Hepatocyte (in vitro differentiated cells): ENCODE data around the gene MSANTD3. TPM values are rescaled to one million over a fixed set of nuclear protein-coding genes. Genes with fewer than 3 reads are reported as not detected.

ENCODE experiments used
- DNase-seq: peaks from one replicate; pipeline ENCODE4 v3.0.0-alpha.2; 2016; ENCODE audit warnings: low spot score
- H2AFZ ChIP-seq: fragments of 200-600 bp; sonication (generic); 2 replicates; pipeline ENCODE4 v1.6.0; 2016; ENCODE audit warnings: antibody characterized with exemption, mild to moderate bottlenecking
- H3K27ac ChIP-seq: fragments of 200-600 bp; sonication (generic); 2 replicates; pipeline ENCODE4 v1.5.1; 2016; ENCODE audit warnings: mild to moderate bottlenecking
- H3K27me3 ChIP-seq: fragments of 200-600 bp; sonication (generic); 2 replicates; pipeline ENCODE4 v1.6.1; 2016
- H3K36me3 ChIP-seq: fragments of 200-600 bp; sonication (generic); replicated peaks from 2 replicates; pipeline ENCODE4 v1.5.1; 2016; ENCODE audit warnings: low read depth; ENCODE audit not compliant: insufficient read depth
- H3K4me1 ChIP-seq: fragments of 200-600 bp; sonication (generic); 2 replicates; pipeline ENCODE4 v1.5.1; 2016; ENCODE audit warnings: mild to moderate bottlenecking, moderate library complexity; ENCODE audit not compliant: insufficient read depth
- H3K4me2 ChIP-seq: fragments of 200-600 bp; sonication (generic); 2 replicates; pipeline ENCODE4 v1.6.0; 2016
- H3K4me3 ChIP-seq: fragments of 200-600 bp; sonication (generic); 2 replicates; pipeline ENCODE4 v1.5.1; 2016; ENCODE audit warnings: mild to moderate bottlenecking
- H3K79me2 ChIP-seq: fragments of 200-600 bp; sonication (generic); 2 replicates; pipeline ENCODE4 v1.6.0; 2017; ENCODE audit warnings: mild to moderate bottlenecking
- H3K9me2 ChIP-seq: fragments of 200-600 bp; sonication (generic); replicated peaks from 2 replicates; pipeline ENCODE4 v1.6.0; 2017; ENCODE audit warnings: mild to moderate bottlenecking; ENCODE audit not compliant: insufficient read depth
- H3K9me3 ChIP-seq: fragments of 200-600 bp; sonication (generic); 2 replicates; pipeline ENCODE4 v1.5.1; 2016; ENCODE audit warnings: low read depth, mild to moderate bottlenecking
- H4K20me1 ChIP-seq: fragments of 200-600 bp; sonication (generic); 2 replicates; pipeline ENCODE4 v1.6.0; 2016; ENCODE audit warnings: mild to moderate bottlenecking; ENCODE audit not compliant: insufficient read depth, poor library complexity, severe bottlenecking
- EZH2 ChIP-seq: fragments of 200-600 bp; sonication (generic); IDR thresholded peaks from 2 replicates; pipeline ENCODE4 v1.6.1; 2016; ENCODE audit warnings: antibody characterized with exemption, mild to moderate bottlenecking, borderline replicate concordance
- EZH2phosphoT487 ChIP-seq: fragments of 200-600 bp; sonication (generic); IDR thresholded peaks from one replicate; pipeline ENCODE4 v1.6.1; 2018; ENCODE audit warnings: antibody characterized with exemption, mild to moderate bottlenecking, low read depth, moderate library complexity; ENCODE audit not compliant: unreplicated experiment, severe bottlenecking
- WGBS: methylation state at CpG from one replicate; pipeline ENCODE4 v1.1.6; 2016; ENCODE audit warnings: low lambda C conversion rate; ENCODE audit errors: missing lambda C conversion rate; 5-methylcytosine and 5-hydroxymethylcytosine counted together
- polyA plus RNA-seq: library from polyadenylated mRNA; unstranded; fragments of >200 nt; fragmentation: Nextera tagmentation; extraction: Ambion mirVana; gene quantifications from 2 replicates; pipeline ENCODE4 v1.2.1, GENCODE V29; 2016
- total RNA-seq: library from RNA; depleted of rRNA; stranded (reverse); fragments of >200 nt; gene quantifications from 2 replicates; pipeline ENCODE4 v1.2.3, GENCODE V29; 2014
- TF ChIP-seq, protein P1 (sequence below): fragments of 200-600 bp; sonication (generic); IDR thresholded peaks from 2 replicates; pipeline ENCODE4 v1.5.1; 2016; ENCODE audit warnings: antibody characterized with exemption, mild to moderate bottlenecking; ENCODE audit not compliant: poor library complexity

Gene MSANTD3
- total and polyA plus RNA-seq, 2 experiments from 2014 or later, result 33.4 to 42.2 TPM

GRCh38 chr9:100468041-100468440 lies 41.1 kb downstream of the MSANTD3 start:
- no peaks in the 10 kb centered on the region for H3K9me2 ChIP-seq
- no peaks in the 10 kb centered on the region for H3K36me3 ChIP-seq
- H3K4me3 ChIP-seq, result no peak overlapping the region
- H3K27ac ChIP-seq, result no peak overlapping the region
- H3K9me3 ChIP-seq, result no peaks in the 10 kb centered on the region
- no peak overlapping the region for H2AFZ ChIP-seq
- H4K20me1 ChIP-seq, result no peaks in the 10 kb centered on the region
- no peak for DNase-seq
- WGBS, result 95% methylated on average over 6 of the region's 6 CpGs
- no peak for TF ChIP-seq EZH2phosphoT487
- no peak for TF ChIP-seq EZH2
- TF ChIP-seq, protein P1, sequence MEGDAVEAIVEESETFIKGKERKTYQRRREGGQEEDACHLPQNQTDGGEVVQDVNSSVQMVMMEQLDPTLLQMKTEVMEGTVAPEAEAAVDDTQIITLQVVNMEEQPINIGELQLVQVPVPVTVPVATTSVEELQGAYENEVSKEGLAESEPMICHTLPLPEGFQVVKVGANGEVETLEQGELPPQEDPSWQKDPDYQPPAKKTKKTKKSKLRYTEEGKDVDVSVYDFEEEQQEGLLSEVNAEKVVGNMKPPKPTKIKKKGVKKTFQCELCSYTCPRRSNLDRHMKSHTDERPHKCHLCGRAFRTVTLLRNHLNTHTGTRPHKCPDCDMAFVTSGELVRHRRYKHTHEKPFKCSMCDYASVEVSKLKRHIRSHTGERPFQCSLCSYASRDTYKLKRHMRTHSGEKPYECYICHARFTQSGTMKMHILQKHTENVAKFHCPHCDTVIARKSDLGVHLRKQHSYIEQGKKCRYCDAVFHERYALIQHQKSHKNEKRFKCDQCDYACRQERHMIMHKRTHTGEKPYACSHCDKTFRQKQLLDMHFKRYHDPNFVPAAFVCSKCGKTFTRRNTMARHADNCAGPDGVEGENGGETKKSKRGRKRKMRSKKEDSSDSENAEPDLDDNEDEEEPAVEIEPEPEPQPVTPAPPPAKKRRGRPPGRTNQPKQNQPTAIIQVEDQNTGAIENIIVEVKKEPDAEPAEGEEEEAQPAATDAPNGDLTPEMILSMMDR, result no peak
- H3K4me2 ChIP-seq, result no peak overlapping the region
- no peaks in the 10 kb centered on the region for H3K27me3 ChIP-seq
- H3K4me1 ChIP-seq, result peaks cover 4% of the 10 kb centered on the region
- no peaks in the 10 kb centered on the region for H3K79me2 ChIP-seq

GRCh38 chr9:100472268-100472667 lies 45.3 kb downstream of the MSANTD3 start:
- Histone ChIP-seq H3K4me1 (peaks cover 4% of the 10 kb centered on the region), H3K9me3 (no peaks in the 10 kb centered on the region), H3K4me2 (peak overlapping the region; percentile 93), H2AFZ (peak overlapping the region; percentile 87), H3K36me3 (no peaks in the 10 kb centered on the region), H3K4me3 (no peak overlapping the region), H3K9me2 (no peaks in the 10 kb centered on the region), H4K20me1 (no peaks in the 10 kb centered on the region), H3K27me3 (no peaks in the 10 kb centered on the region), H3K27ac (no peak overlapping the region), H3K79me2 (peaks cover 24% of the 10 kb centered on the region)
- TF ChIP-seq, protein P1, result no peak
- TF ChIP-seq EZH2 (no peak), EZH2phosphoT487 (no peak)
- no peak for DNase-seq
- WGBS, result 52% methylated on average over 3 of the region's 3 CpGs

DNA sequence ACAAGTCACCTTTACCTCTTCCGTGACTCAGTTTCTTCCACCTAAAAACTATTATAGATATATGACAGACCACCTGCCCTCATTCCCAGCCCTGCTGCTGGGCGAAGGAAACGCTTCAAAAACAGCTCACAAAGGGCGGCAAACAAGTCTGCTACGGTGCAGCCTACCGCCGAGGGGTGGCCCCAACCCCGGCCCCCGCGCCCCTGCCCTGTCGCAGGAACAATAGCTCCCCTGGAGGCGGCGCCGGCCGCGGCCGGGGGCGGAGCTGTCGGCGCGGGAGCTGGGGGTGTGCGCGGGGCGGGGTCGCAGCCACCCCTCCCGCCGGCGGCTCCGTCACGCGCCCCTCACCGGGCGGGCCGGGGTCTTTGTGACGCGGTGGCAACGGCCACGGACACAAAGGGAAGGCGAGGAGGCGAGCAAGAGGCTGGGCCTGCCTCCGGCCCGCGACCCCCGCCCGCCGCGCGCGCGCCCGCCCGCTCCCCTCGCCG lies 45.9 kb downstream of the MSANTD3 start, which contains the start of gene TMEFF1:
TSS of gene TMEFF1 (plus strand) at position 362 of the 488 bp plus-strand sequence. CDS start 396 bp downstream, outside the sequence.
- H2AFZ ChIP-seq, result peak within 1 kb of the TSS; percentile 89
- no peaks in the 10 kb centered on the region for H3K36me3 ChIP-seq
- H3K27ac ChIP-seq, result peak within 1 kb of the TSS; percentile 77
- peak; percentile 81 for DNase-seq
- H3K79me2 ChIP-seq, result peaks cover 27% of the 10 kb centered on the region
- WGBS, result 3% methylated on average over 12 of the region's 54 CpGs
- peaks cover 4% of the 10 kb centered on the region for H3K4me1 ChIP-seq
- no peaks in the 10 kb centered on the region for H3K9me2 ChIP-seq
- H3K27me3 ChIP-seq, result no peaks in the 10 kb centered on the region
- H3K4me2 ChIP-seq, result peak within 1 kb of the TSS; percentile 93
- no peaks in the 10 kb centered on the region for H4K20me1 ChIP-seq
- H3K9me3 ChIP-seq, result no peaks in the 10 kb centered on the region
- TF ChIP-seq, protein P1, result peak; percentile 38
- TF ChIP-seq EZH2, result no peak
- peak within 1 kb of the TSS; percentile 87 for H3K4me3 ChIP-seq
